ENCODE data around the gene SERINC2. TPM values are rescaled to one million over a fixed set of nuclear protein-coding genes. Genes with fewer than 3 reads are reported as not detected.

Gene SERINC2
- total and polyA plus RNA-seq, 2 of the 8 experiments (the other 6 are each of a cell fraction or from before 2014, with no cell fraction given): 31.4 to 60.0 TPM

DNA sequence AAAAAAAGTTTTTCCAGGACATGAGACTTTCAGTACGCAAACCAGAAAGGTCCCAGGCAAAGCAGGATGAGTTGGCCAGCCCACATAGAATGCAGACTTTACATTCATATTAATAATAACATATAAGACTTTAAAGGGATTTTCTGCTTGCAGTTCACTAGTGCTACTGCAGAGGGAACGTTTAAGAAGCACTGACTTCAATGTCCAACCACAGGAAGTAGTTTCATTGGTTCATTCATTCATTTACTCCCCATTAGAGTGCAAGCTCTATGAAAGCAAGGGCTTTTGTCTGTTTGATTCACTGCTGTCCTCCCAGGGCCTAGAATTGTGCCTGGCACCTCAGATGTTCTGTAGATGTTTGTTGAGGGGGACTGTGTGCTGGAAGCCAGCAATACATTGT is 11.8 kb upstream of the SERINC2 start:
- H2AFZ ChIP-seq (ENCODE audit: low read length): no peak overlapping the region

More for the DNA sequence above, 11.8 kb upstream of the SERINC2 start:
- Histone ChIP-seq H3K79me1 (ENCODE audit: low read depth, low read length) (no peaks in the 10 kb centered on the region), H2BK15ac (ENCODE audit: low read length) (no peak overlapping the region), H2BK5ac (ENCODE audit: low read depth, low read length) (no peak overlapping the region), H4K5ac (ENCODE audit: insufficient read length, low read depth, low read length) (no peak overlapping the region), H4K8ac (ENCODE audit: extremely low read depth, insufficient read depth, low read length) (no peak overlapping the region), H3K4me3 (ENCODE audit: extremely low read depth in 1 of 4, insufficient read depth in 2 of 4, low read depth in 3 of 4, low read length in 4 of 4) (no peak overlapping the region), H3K56ac (replicated peaks; ENCODE audit: insufficient read length, low read depth, low read length) (no peak overlapping the region), H4K20me1 (replicated peaks in 1 of 2; ENCODE audit: control insufficient read depth in 1 of 2, insufficient read depth in 2 of 2, low read length in 2 of 2) (no peaks in the 10 kb centered on the region), H2AK5ac (ENCODE audit: low read depth, low read length) (no peak overlapping the region), H3K9ac (replicated peaks in 1 of 4; ENCODE audit: extremely low read depth in 1 of 4, low read depth in 3 of 4, low read length in 3 of 4) (no peak overlapping the region), H3K4ac (replicated peaks; ENCODE audit: insufficient read length, low read depth, low read length) (no peak overlapping the region), H3K14ac (ENCODE audit: insufficient read length) (no peak overlapping the region), H3K4me2 (ENCODE audit: insufficient read depth in 1 of 2, low read depth in 2 of 2, low read length in 2 of 2) (no peak overlapping the region), H3K18ac (ENCODE audit: extremely low read depth, low read length) (no peak overlapping the region), H3K79me2 (ENCODE audit: control insufficient read depth in 1 of 2, insufficient read depth in 2 of 2, low read length in 2 of 2) (no peaks in the 10 kb centered on the region), H3K9me3 (ENCODE audit: insufficient read depth in 2 of 2, low read depth in 1 of 2, low read length in 1 of 2) (no peaks in the 10 kb centered on the region), H2BK12ac (ENCODE audit: low read depth, low read length) (no peak overlapping the region), H2BK20ac (ENCODE audit: low read length) (no peak overlapping the region), H3K27ac (ENCODE audit: low read depth, low read length) (no peak overlapping the region), H4K91ac (replicated peaks; ENCODE audit: insufficient read length, low read length) (no peak overlapping the region), H3K36me3 (ENCODE audit: control insufficient read depth in 2 of 4, insufficient read depth in 4 of 4, low read length in 3 of 4) (no peaks in the 10 kb centered on the region), H3K23ac (ENCODE audit: insufficient read length) (no peak overlapping the region), H3K4me1 (replicated peaks in 1 of 4; ENCODE audit: control insufficient read depth in 3 of 4, insufficient read depth in 4 of 4, low read length in 3 of 4) (peaks cover 0 to 3% (median 0%) of the 10 kb centered on the region in 4 experiments; a peak in 1 of 7 replicates), H3K27me3 (replicated peaks in 1 of 4; ENCODE audit: control insufficient read depth in 3 of 4, extremely low read depth in 1 of 4, insufficient read depth in 3 of 4, low read length in 3 of 4) (no peaks in the 10 kb centered on the region), H2BK120ac (replicated peaks; ENCODE audit: low read depth, low read length) (no peak overlapping the region), H3K23me2 (ENCODE audit: low read depth, low read length) (no peaks in the 10 kb centered on the region; the same call in 1 of the 2 replicates)
- 84% methylated on average over 2 of the region's 2 CpGs; no CpG with 5 or more reads in 1 of the 2 experiments for WGBS, 2 experiments (ENCODE audit: extremely low coverage in 1 of 2, insufficient coverage in 1 of 2, insufficient read length in 1 of 2, insufficient replicate concordance in 2 of 2, low coverage in 1 of 2, low lambda C conversion rate in 2 of 2, missing lambda C conversion rate in 1 of 2)
- ChIA-PET POLR2A (ENCODE audit: partially characterized antibody) (no interaction called here), CTCF (ENCODE audit: partially characterized antibody) (interaction anchor here (11.8 kb wide), 1 partner anchor 17 kb away, joined by 415 read pairs; the partner anchor contains the start of gene SERINC2)
- TF ChIP-seq, protein P1, sequence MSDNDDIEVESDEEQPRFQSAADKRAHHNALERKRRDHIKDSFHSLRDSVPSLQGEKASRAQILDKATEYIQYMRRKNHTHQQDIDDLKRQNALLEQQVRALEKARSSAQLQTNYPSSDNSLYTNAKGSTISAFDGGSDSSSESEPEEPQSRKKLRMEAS (IDR thresholded peaks at IDR 0.05): no peak
- TF ChIP-seq NRF1 (IDR thresholded peaks at IDR 0.05; ENCODE audit: low read depth, low read length): no peak
- no peak for TF ChIP-seq PHF8 (conservative IDR thresholded peaks at IDR 0.05; ENCODE audit: low read depth, low read length)
- FAIRE-seq (no peak), DNase-seq (ENCODE audit: low read depth in 1 of 2, low spot score in 2 of 2) (no peak)
